ENCODE results near the gene DMAC2L.
A peak's percentile ranks its signal among the peaks of the same experiment; 100 is the strongest.
"Not testable (repeated sequence)": the region's sequence is repeated elsewhere in the genome, so short reads cannot be mapped to it uniquely, and the experiment has no call there.

The DMAC2L gene

DNA sequence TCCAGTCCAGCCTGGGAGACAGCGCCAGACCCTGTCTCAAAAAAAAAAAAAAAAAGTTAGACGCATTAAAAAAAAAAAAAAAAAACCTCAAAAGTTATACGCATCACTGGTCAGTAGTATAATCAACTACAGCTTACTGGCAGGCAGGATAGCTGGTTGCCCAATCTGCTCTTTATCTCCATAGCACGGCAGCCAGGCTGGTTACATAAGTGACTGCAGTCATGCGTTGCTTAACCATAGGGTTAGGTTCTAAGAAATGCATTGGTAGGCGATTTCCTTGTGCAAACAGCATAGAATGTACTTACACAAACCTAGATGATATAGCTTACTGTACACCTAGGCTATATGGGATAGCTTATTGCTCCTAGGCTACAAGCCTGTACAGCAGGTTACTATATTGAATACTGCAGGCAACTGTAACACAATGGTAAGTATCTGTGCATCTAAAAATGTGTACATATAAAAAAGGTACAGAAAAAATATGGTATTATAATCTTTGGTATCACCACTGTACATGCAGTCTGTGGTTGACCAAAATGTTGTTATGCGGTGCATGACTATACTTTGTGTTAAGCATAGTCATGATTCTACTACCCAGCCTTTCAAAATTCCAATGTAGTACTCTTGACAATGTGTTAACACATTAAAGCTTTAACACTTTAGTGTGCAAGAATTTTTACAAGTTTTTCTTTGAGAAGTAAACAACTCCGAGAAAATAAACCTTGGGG lies 8.2 kb upstream of the DMAC2L start:
- H3K36me3 ChIP-seq (ENCODE audit: control insufficient read depth, low read depth, low read length) = peaks cover 14% of the 10 kb centered on the region
- H3K27me3 ChIP-seq (ENCODE audit: control insufficient read depth, insufficient read depth, low read length) = no peaks in the 10 kb centered on the region
- no peak overlapping the region for H3K4me3 ChIP-seq (ENCODE audit: low read length)
- no peak overlapping the region for H3K9ac ChIP-seq (ENCODE audit: low read length)
- H3K9me3 ChIP-seq (ENCODE audit: control insufficient read depth, low read depth, low read length) = no peaks in the 10 kb centered on the region
- no peak overlapping the region for H3K27ac ChIP-seq (ENCODE audit: low read length)
- H3K4me1 ChIP-seq (ENCODE audit: control insufficient read depth, low read depth, low read length) = peaks cover 4% of the 10 kb centered on the region

DNA sequence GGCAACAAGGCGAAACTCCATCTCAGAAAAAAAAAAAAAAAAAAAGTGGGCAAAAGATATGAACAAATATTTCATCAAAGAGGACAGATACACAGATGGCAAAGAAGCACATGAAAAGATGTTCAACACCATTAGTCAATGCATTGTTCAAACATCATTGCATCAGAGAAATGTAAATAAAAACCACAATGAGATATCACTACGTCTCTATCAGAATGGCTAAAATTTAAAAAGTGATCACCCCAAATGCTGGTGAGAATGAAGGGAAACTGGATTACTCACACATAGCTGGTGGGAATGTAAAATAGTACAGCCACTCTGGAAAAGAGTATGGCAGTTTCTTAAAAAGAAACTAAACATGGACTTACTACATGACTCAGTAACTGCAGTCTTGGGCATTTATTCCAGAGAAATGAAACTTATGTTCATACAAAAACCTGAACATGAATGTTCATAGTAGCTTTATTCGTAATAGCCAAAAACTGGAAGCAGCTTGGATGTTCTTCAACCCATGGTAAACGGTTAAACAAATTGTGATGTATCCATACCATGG lies 3.7 kb upstream of the DMAC2L start:
- Histone ChIP-seq H3K36me3 (ENCODE audit: control insufficient read depth, low read depth, low read length) (no peaks in the 10 kb centered on the region), H3K27me3 (ENCODE audit: control insufficient read depth, insufficient read depth, low read length) (no peaks in the 10 kb centered on the region), H3K9me3 (ENCODE audit: control insufficient read depth, low read depth, low read length) (no peaks in the 10 kb centered on the region), H3K27ac (ENCODE audit: low read length) (no peak overlapping the region), H3K4me3 (ENCODE audit: low read length) (no peak overlapping the region), H3K4me1 (ENCODE audit: control insufficient read depth, low read depth, low read length) (peaks cover 11% of the 10 kb centered on the region), H3K9ac (ENCODE audit: low read length) (no peak overlapping the region)

DNA sequence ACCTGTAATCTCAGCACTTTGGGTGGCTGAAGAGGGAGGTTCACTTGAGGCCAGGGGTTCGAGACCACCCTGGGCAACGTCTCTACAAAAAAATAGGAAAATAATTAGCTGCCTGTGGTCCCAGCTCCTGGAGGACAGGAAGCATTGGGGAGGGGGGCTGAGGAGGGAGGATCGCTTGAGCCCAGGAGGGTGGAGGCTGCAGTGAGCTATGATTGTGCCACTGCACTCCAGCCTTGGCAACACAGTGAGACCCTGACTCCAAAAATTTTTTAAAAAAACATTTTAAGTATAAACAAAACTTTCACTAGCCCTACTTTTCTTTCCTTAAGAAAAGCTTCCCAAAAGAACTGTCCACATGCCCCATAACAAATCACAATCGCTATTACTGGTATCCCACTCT lies 1.7 kb upstream of the DMAC2L start:
- no peak overlapping the region for H3K27ac ChIP-seq (ENCODE audit: low read length)
- peak overlapping the region; percentile 69 for H3K4me3 ChIP-seq (ENCODE audit: low read length)
- no peaks in the 10 kb centered on the region for H3K9me3 ChIP-seq (ENCODE audit: control insufficient read depth, low read depth, low read length)
- peaks cover 12% of the 10 kb centered on the region for H3K4me1 ChIP-seq (ENCODE audit: control insufficient read depth, low read depth, low read length)
- no peak overlapping the region for H3K9ac ChIP-seq (ENCODE audit: low read length)
- no peaks in the 10 kb centered on the region for H3K27me3 ChIP-seq (ENCODE audit: control insufficient read depth, insufficient read depth, low read length)
- no peaks in the 10 kb centered on the region for H3K36me3 ChIP-seq (ENCODE audit: control insufficient read depth, low read depth, low read length)

DNA sequence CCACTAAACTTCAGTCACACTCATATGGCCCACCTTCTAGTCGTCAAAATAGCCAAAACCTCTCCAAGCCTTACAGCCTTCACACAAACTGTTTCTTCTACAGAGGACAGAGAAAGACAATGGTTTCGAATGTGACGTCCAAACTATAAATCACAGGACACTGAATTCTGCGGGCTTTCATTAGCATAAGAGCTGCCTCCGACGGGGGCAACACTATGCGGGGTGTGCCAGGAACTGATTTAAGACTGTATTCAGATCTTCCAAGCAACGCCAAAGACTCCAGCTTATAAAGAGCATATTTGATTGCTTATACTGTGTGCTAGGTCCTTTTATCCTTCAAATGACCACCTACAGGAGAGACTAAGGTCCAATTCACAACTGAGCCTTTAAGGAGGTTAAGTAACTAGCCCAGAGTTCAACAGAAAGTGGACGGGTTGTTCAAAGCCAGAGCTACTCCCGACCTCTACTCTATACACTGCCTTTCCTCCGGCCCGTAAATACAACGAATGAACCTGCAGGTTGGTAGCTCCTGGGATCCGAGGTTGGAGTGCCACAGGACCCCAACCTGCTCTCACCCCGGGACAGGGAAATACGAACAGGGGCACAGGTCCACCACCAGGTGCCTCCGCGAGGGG lies 670 bp upstream of the DMAC2L start:
- H3K36me3 ChIP-seq (ENCODE audit: control insufficient read depth, low read depth, low read length) = no peaks in the 10 kb centered on the region
- H3K27ac ChIP-seq (ENCODE audit: low read length) = peak overlapping the region; percentile 4
- H3K4me3 ChIP-seq (ENCODE audit: low read length) = peak overlapping the region; percentile 69
- H3K27me3 ChIP-seq (ENCODE audit: control insufficient read depth, insufficient read depth, low read length) = no peaks in the 10 kb centered on the region
- H3K9ac ChIP-seq (ENCODE audit: low read length) = peak overlapping the region; percentile 81
- H3K4me1 ChIP-seq (ENCODE audit: control insufficient read depth, low read depth, low read length) = peaks cover 12% of the 10 kb centered on the region
- no peaks in the 10 kb centered on the region for H3K9me3 ChIP-seq (ENCODE audit: control insufficient read depth, low read depth, low read length)

DNA sequence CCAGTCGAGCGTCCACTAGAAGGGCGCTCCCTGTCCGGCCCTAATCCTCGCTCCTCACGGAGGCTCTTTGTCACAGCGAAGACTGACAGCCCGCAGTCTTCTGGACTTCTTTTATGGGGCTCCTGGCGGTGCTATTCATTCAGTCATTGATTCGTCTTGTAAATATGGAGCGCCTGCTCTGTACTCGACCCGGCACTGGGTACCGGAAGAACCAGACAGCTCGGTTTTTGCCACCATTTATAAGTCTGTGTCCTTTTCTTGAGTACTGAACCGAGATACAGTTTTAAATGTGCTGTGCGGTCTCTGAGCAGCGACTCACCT lies 570 bp downstream of the DMAC2L start:
- Histone ChIP-seq H3K9ac (ENCODE audit: low read length) (peak overlapping the region; percentile 81), H3K4me3 (ENCODE audit: low read length) (peak overlapping the region; percentile 69), H3K36me3 (ENCODE audit: control insufficient read depth, low read depth, low read length) (no peaks in the 10 kb centered on the region), H3K4me1 (ENCODE audit: control insufficient read depth, low read depth, low read length) (peaks cover 12% of the 10 kb centered on the region), H3K9me3 (ENCODE audit: control insufficient read depth, low read depth, low read length) (no peaks in the 10 kb centered on the region), H3K27ac (ENCODE audit: low read length) (peak overlapping the region; percentile 12), H3K27me3 (ENCODE audit: control insufficient read depth, insufficient read depth, low read length) (no peaks in the 10 kb centered on the region)

DNA sequence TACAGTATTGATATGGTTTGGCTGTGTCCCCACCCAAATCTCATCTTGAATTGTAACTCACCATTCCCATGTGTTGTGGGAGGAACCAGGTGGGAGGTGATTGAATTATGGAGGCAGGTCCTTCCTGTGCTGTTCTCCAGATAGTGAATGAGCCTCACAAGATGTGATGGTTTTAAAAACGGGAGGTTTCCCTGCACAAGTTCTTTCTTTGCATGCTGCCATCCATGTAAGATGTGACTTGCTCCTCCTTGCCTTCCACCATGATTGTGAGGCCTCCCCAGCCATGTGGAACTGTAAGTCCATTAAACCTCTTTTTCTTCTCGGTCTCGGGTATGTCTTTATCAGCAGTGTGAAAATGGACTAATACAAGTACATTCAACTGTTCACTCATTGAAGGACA lies 2.0 kb downstream of the DMAC2L start:
- H3K27ac ChIP-seq (ENCODE audit: low read length); H3K27me3 ChIP-seq (ENCODE audit: control insufficient read depth, insufficient read depth, low read length); H3K9me3 ChIP-seq (ENCODE audit: control insufficient read depth, low read depth, low read length); H3K9ac ChIP-seq (ENCODE audit: low read length); H3K4me3 ChIP-seq (ENCODE audit: low read length); H3K36me3 ChIP-seq (ENCODE audit: control insufficient read depth, low read depth, low read length): not testable (repeated sequence)
- peaks cover 12% of the 10 kb centered on the region for H3K4me1 ChIP-seq (ENCODE audit: control insufficient read depth, low read depth, low read length)

DNA sequence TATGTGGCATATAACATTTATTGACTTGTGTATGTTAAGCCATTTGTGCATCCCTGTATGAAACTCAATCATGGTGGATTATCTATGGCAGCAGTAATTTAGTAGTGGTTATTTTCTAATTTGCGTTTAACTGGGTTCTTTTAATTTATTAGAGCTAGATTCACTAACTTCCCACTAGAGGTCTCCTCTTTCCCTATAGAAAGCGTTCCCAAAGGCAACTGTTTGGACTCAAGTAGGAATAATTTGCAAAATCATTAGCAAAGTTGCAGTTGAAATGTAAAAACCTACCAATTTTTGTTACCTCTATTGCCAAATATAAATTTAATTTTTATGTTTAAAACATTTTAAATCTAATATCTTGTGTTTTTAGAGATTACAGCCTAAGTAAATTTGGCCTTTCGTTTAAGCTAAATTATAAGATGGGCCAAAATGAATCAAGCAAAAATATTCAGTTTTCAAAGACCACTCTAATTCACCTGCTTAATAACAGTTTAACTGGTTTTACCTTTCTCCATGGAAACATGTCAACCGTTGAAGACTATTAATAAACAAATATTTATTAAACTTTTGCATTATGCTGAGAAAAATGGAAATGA lies 6.0 kb downstream of the DMAC2L start:
- no peak overlapping the region for H3K9ac ChIP-seq (ENCODE audit: low read length)
- no peaks in the 10 kb centered on the region for H3K27me3 ChIP-seq (ENCODE audit: control insufficient read depth, insufficient read depth, low read length)
- H3K36me3 ChIP-seq (ENCODE audit: control insufficient read depth, low read depth, low read length) = peaks cover 3% of the 10 kb centered on the region
- peaks cover 4% of the 10 kb centered on the region for H3K4me1 ChIP-seq (ENCODE audit: control insufficient read depth, low read depth, low read length)
- H3K4me3 ChIP-seq (ENCODE audit: low read length) = no peak overlapping the region
- H3K9me3 ChIP-seq (ENCODE audit: control insufficient read depth, low read depth, low read length) = no peaks in the 10 kb centered on the region
- no peak overlapping the region for H3K27ac ChIP-seq (ENCODE audit: low read length)

DNA sequence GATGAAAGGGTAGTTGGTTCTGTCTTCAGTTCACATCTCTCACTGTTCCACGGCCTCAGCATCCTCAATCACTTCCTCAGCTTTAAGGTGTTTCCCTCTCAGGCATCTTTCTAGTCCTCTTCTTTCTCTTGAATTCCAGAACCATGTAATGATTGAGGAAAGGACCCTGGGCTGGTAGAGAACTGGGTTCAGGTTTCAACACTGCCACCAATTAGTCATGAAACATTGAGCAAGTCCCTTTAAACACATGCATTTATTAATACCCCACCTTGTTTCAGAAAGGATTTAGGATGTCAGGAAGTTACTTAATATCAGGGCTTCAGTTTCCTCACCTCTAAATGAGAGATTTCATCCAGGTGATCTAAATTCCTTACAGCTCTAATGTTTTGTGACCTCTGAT lies 7.2 kb downstream of the DMAC2L start:
- Histone ChIP-seq H3K9ac (ENCODE audit: low read length) (no peak overlapping the region), H3K9me3 (ENCODE audit: control insufficient read depth, low read depth, low read length) (no peaks in the 10 kb centered on the region), H3K4me1 (ENCODE audit: control insufficient read depth, low read depth, low read length) (no peaks in the 10 kb centered on the region), H3K27me3 (ENCODE audit: control insufficient read depth, insufficient read depth, low read length) (no peaks in the 10 kb centered on the region), H3K4me3 (ENCODE audit: low read length) (no peak overlapping the region), H3K27ac (ENCODE audit: low read length) (no peak overlapping the region), H3K36me3 (ENCODE audit: control insufficient read depth, low read depth, low read length) (peaks cover 4% of the 10 kb centered on the region)

DNA sequence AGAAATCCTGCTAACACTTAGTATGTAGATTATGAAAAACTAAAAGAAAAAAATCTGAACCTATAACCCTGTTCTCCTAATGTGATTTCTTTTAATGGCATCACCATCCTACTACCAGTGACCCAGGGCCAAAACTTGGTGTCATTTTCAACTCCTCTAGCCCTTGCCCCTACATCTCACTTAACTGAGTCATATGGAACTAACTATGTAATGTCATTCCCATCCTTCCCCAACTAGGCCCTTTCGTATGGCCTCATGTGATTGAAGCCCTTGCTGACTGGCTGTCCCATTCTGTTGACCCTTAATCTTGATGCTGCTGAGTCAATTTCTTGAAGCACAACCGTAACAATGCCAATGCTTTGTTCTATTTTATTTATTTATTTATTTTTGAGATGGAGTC lies 7.6 kb downstream of the DMAC2L start:
- no peak overlapping the region for H3K27ac ChIP-seq (ENCODE audit: low read length)
- H3K9me3 ChIP-seq (ENCODE audit: control insufficient read depth, low read depth, low read length) = no peaks in the 10 kb centered on the region
- H3K4me3 ChIP-seq (ENCODE audit: low read length) = no peak overlapping the region
- peaks cover 8% of the 10 kb centered on the region for H3K36me3 ChIP-seq (ENCODE audit: control insufficient read depth, low read depth, low read length)
- H3K9ac ChIP-seq (ENCODE audit: low read length) = no peak overlapping the region
- no peaks in the 10 kb centered on the region for H3K4me1 ChIP-seq (ENCODE audit: control insufficient read depth, low read depth, low read length)
- H3K27me3 ChIP-seq (ENCODE audit: control insufficient read depth, insufficient read depth, low read length) = no peaks in the 10 kb centered on the region

DNA sequence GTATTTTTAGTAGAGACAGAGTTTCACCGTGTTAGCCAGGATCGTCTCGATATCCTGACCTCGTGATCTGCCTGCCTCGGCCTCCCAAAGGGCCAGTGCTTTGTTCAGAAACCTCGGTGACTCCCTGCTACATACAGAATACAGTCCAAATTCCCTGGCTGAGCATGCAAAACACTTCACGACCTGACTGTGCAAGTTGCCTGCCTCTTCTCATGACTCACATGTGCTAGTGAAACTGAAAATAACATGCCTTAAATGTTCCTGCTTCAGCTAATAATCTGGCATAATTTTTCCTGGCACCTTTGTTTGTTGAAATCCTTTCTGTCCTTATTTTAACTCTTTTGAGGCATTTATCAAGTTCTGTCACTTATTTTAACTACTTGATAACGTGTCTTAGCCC lies 8.2 kb downstream of the DMAC2L start:
- Histone ChIP-seq H3K36me3 (ENCODE audit: control insufficient read depth, low read depth, low read length) (peaks cover 8% of the 10 kb centered on the region), H3K27me3 (ENCODE audit: control insufficient read depth, insufficient read depth, low read length) (no peaks in the 10 kb centered on the region), H3K27ac (ENCODE audit: low read length) (no peak overlapping the region), H3K9me3 (ENCODE audit: control insufficient read depth, low read depth, low read length) (no peaks in the 10 kb centered on the region), H3K9ac (ENCODE audit: low read length) (no peak overlapping the region), H3K4me1 (ENCODE audit: control insufficient read depth, low read depth, low read length) (no peaks in the 10 kb centered on the region), H3K4me3 (ENCODE audit: low read length) (no peak overlapping the region)

DNA sequence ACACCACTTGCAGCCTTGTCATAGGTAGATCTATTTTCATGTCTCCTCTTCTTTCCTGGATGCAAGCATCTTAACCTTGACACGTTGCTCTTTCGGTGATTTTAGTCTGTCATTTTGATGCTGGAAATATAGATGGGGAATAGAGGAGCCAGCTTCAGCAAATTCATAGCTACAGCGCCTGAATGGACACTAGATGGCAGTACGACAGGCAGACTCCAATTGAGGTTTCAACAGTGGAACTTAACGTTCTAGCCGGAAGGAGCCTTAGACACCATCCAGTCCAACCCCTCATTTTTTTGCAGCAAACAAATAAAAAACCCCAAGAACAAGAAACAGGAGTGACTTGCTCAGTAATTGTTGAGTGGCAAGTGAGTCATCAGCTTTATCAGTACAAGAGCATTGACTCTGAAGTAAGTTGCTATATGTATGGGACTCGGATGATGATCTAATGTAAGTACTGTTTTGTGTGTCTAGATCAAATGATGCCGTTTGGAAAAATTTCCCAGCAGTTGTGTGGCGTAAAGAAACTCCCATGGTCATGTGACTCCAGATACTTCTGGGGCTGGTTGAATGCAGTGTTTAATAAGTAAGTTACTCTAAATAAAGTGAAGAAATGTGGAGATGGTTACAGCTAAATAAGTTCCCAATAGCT lies 9.0 kb downstream of the DMAC2L start:
- H3K27me3 ChIP-seq (ENCODE audit: control insufficient read depth, insufficient read depth, low read length) = no peaks in the 10 kb centered on the region
- no peaks in the 10 kb centered on the region for H3K9me3 ChIP-seq (ENCODE audit: control insufficient read depth, low read depth, low read length)
- H3K9ac ChIP-seq (ENCODE audit: low read length) = no peak overlapping the region
- H3K36me3 ChIP-seq (ENCODE audit: control insufficient read depth, low read depth, low read length) = peaks cover 11% of the 10 kb centered on the region
- no peak overlapping the region for H3K4me3 ChIP-seq (ENCODE audit: low read length)
- no peak overlapping the region for H3K27ac ChIP-seq (ENCODE audit: low read length)
- no peaks in the 10 kb centered on the region for H3K4me1 ChIP-seq (ENCODE audit: control insufficient read depth, low read depth, low read length)
